Suprapubic skin (tissue), 4 donors: ENCODE results near the gene RSPRY1. TPM values are rescaled to one million over a fixed set of nuclear protein-coding genes. Genes with fewer than 3 reads are reported as not detected.

Experiments
- DNase-seq, 2 donors: peaks; one replicate each; pipeline ENCODE4 v3.0.0-alpha.2; 2019; ENCODE audit warnings: low spot score in 2 of 2
- H3K27ac ChIP-seq: fragments of 200-600 bp; sonication (generic); one replicate; pipeline ENCODE4 v1.5.1; 2019
- H3K27me3 ChIP-seq: fragments of 200-600 bp; sonication (generic); one replicate; pipeline ENCODE4 v1.5.1; 2019
- H3K36me3 ChIP-seq: fragments of 200-600 bp; sonication (generic); one replicate; pipeline ENCODE4 v1.5.1; 2019
- H3K4me1 ChIP-seq: fragments of 200-600 bp; sonication (generic); one replicate; pipeline ENCODE4 v1.5.1; 2019
- H3K4me3 ChIP-seq: fragments of 200-600 bp; sonication (generic); one replicate; pipeline ENCODE4 v1.5.1; 2019; ENCODE audit warnings: mild to moderate bottlenecking
- H3K9me3 ChIP-seq: fragments of 200-600 bp; sonication (generic); one replicate; pipeline ENCODE4 v1.5.1; 2019
- EP300 ChIP-seq: sonication (generic); formaldehyde crosslinking; IDR thresholded peaks from one replicate; pipeline ENCODE4 v1.6.1; 2017; ENCODE audit warnings: antibody characterized with exemption
- POLR2A ChIP-seq, 2 donors: fragments of 450-650 bp; IDR thresholded peaks; one replicate each; pipeline ENCODE4 v1.6.1; 2017; ENCODE audit warnings: antibody characterized with exemption in 2 of 2, mild to moderate bottlenecking in 2 of 2, moderate library complexity in 2 of 2
- POLR2AphosphoS5 ChIP-seq, 3 donors: sonication (generic); formaldehyde crosslinking; IDR thresholded peaks; one replicate each; pipeline ENCODE4 v1.6.1; 2017; ENCODE audit warnings: antibody characterized with exemption in 3 of 3
- WGBS: methylation state at CpG from one replicate; pipeline ENCODE4 v1.1.5; 2018; 5-methylcytosine and 5-hydroxymethylcytosine counted together
- total RNA-seq, 4 donors: library from RNA; depleted of rRNA; stranded (reverse); fragments of >200 nt; gene quantifications; one replicate each; pipeline ENCODE4 v1.1.0, GENCODE V29; 2016
- TF ChIP-seq, protein P1 (sequence below), 2 donors: fragments of 200-600 bp in 1 of 2; fragments of 450-650 bp in 1 of 2; sonication (generic) in 1 of 2; IDR thresholded peaks; one replicate each; pipeline ENCODE4 v1.5.1; 2016 to 2019; ENCODE audit warnings: antibody characterized with exemption in 2 of 2, mild to moderate bottlenecking in 1 of 2, moderate library complexity in 1 of 2

Gene RSPRY1
- total RNA-seq, 4 donors from 2014 or later: 16.3 to 48.3 (median 35.2) TPM

DNA sequence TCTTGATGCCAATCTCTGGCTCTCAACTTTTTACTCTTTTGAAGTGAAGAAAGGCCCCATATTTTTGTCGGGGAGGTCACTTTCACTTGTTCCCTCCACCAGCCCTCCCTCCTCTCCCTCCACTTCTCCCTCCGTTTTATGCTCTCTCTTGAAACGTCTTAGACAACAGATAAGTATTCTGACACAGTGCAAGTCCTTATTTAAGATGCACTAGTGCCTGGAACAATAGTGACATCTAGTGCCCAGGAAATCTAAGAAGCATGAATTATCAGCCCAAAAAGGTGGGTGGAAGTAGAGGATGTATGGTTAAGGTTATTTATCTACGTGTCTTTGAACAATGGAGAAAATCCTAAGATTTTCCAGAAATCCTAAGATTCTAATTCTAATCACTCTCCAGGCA is 18.2 kb upstream of the RSPRY1 start:
- DNase-seq: no peak
- H3K36me3 ChIP-seq: peaks cover 53% of the 10 kb centered on the region
- WGBS: 8% methylated on average over 4 of the region's 4 CpGs
- TF ChIP-seq EP300: no peak
- TF ChIP-seq POLR2A (IDR thresholded peaks at IDR 0.05): no peak
- TF ChIP-seq, protein P1, sequence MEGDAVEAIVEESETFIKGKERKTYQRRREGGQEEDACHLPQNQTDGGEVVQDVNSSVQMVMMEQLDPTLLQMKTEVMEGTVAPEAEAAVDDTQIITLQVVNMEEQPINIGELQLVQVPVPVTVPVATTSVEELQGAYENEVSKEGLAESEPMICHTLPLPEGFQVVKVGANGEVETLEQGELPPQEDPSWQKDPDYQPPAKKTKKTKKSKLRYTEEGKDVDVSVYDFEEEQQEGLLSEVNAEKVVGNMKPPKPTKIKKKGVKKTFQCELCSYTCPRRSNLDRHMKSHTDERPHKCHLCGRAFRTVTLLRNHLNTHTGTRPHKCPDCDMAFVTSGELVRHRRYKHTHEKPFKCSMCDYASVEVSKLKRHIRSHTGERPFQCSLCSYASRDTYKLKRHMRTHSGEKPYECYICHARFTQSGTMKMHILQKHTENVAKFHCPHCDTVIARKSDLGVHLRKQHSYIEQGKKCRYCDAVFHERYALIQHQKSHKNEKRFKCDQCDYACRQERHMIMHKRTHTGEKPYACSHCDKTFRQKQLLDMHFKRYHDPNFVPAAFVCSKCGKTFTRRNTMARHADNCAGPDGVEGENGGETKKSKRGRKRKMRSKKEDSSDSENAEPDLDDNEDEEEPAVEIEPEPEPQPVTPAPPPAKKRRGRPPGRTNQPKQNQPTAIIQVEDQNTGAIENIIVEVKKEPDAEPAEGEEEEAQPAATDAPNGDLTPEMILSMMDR (IDR thresholded peaks at IDR 0.05): peak; percentile 15 to 58
- no peaks in the 10 kb centered on the region for H3K9me3 ChIP-seq
- H3K4me1 ChIP-seq: peaks cover 20% of the 10 kb centered on the region
- H3K27ac ChIP-seq: no peak overlapping the region
- H3K4me3 ChIP-seq: no peak overlapping the region
- H3K27me3 ChIP-seq: no peaks in the 10 kb centered on the region

DNA sequence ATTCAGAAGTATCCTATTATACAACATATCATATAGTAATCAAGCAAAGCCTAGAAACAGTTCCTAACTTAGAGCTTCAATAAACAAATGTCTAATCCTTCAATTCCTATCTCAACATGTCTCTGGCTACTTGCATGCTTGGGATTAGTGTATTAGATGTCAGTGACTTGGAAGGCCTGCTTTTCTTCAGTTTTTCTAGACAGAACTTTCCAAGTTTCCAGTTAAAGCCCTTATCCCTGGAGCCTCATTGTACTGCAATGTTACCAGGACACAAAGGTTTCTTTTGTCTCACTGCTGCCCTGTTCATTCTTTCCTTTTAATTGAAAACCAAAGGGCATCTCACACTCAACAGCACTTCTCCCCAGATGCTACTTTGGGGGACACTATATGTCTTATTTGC is 16.8 kb upstream of the RSPRY1 start:
- TF ChIP-seq, protein P1 (IDR thresholded peaks at IDR 0.05): no peak
- no peak for TF ChIP-seq POLR2AphosphoS5 (IDR thresholded peaks at IDR 0.05)
- no peak for TF ChIP-seq POLR2A (IDR thresholded peaks at IDR 0.05)
- TF ChIP-seq EP300: no peak
- peaks cover 20% of the 10 kb centered on the region for H3K4me1 ChIP-seq
- no peak for DNase-seq
- peaks cover 46% of the 10 kb centered on the region for H3K36me3 ChIP-seq
- H3K9me3 ChIP-seq: no peaks in the 10 kb centered on the region
- no peak overlapping the region for H3K27ac ChIP-seq
- H3K27me3 ChIP-seq: no peaks in the 10 kb centered on the region
- no peak overlapping the region for H3K4me3 ChIP-seq

DNA sequence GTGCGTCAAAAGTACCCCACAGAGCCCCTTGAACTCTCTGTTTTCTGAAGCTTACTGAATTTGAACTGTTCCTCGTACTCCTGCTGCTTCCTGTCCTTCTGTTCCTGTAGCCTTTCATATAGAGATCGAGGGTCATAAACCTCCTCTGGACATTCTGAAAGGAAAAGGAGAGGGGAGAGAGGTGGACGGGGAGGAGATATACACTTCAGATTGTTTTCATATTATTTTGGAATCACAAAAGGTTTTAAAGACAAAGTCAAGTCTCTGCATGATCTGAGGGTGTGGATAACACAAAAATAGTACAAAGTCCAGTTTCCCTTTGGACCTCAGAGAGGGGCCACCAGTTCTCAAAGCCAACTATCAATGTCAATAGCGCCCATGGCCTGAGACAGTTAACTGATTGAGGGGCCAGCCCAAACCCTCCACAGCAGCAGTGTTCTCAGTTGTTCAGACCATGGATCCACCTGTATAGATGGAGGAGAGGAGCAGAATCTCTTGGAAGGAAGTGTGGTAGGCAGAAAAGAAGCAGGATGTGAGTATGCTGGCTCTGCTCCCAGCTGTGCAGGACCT is 13.3 kb upstream of the RSPRY1 start:
- H3K36me3 ChIP-seq: peaks cover 41% of the 10 kb centered on the region
- TF ChIP-seq EP300: no peak
- TF ChIP-seq, protein P1 (IDR thresholded peaks at IDR 0.05): no peak
- no peak for TF ChIP-seq POLR2AphosphoS5 (IDR thresholded peaks at IDR 0.05)
- TF ChIP-seq POLR2A (IDR thresholded peaks at IDR 0.05): no peak
- WGBS: 78% methylated on average over 5 of the region's 5 CpGs
- no peaks in the 10 kb centered on the region for H3K27me3 ChIP-seq
- no peak overlapping the region for H3K4me3 ChIP-seq
- H3K27ac ChIP-seq: no peak overlapping the region
- H3K4me1 ChIP-seq: peaks cover 4% of the 10 kb centered on the region
- DNase-seq: no peak
- H3K9me3 ChIP-seq: no peaks in the 10 kb centered on the region

DNA sequence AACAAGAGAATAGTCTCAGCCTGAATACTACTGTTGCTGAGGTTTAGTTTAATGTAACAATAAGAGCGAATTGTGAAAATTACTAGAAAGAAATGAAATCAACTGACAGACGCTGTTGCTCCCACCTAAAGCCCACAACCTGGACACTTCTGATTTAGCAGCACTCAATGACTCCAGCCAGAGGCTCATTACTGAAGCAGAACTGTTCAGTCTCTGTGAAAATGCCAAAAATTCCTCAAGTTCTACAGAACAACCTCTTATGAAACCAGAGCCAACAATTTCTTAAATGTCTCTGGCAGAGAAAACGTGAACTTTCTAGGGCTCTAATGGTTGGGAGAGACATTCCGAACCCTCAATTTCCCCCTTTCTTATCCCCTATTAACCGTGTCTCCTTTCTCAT is 10.2 kb upstream of the RSPRY1 start:
- Histone ChIP-seq H3K27ac (no peak overlapping the region), H3K4me3 (no peak overlapping the region), H3K27me3 (no peaks in the 10 kb centered on the region), H3K36me3 (peaks cover 29% of the 10 kb centered on the region), H3K4me1 (no peaks in the 10 kb centered on the region), H3K9me3 (no peaks in the 10 kb centered on the region)
- 79% methylated on average over 5 of the region's 5 CpGs for WGBS
- DNase-seq: no peak
- TF ChIP-seq, protein P1 (IDR thresholded peaks at IDR 0.05): no peak
- no peak for TF ChIP-seq POLR2A (IDR thresholded peaks at IDR 0.05)
- TF ChIP-seq POLR2AphosphoS5 (IDR thresholded peaks at IDR 0.05): no peak
- TF ChIP-seq EP300: no peak

DNA sequence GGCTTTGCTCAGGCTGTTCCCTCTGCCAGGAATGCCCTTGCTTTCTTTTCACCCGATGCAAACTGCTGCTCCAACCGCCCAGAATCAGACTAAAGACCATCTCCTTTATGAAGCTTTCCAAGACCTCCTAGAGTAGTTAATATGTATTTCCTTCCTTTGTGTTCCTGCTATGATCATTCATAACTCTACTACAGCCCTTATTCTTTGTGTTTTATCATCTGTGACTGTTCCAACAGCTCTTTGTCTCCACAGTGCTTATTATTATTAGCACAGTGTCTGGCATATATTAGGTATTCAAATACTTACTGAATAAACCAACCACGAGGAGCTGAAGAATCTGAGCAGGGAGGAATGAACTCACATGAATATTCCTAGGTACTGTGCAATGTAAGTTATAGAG is 7.9 kb upstream of the RSPRY1 start:
- Histone ChIP-seq H3K27ac (no peak overlapping the region), H3K27me3 (no peaks in the 10 kb centered on the region), H3K9me3 (no peaks in the 10 kb centered on the region), H3K4me1 (no peaks in the 10 kb centered on the region), H3K36me3 (peaks cover 6% of the 10 kb centered on the region), H3K4me3 (no peak overlapping the region)
- 64% methylated on average over 3 of the region's 3 CpGs for WGBS
- no peak for TF ChIP-seq POLR2AphosphoS5 (IDR thresholded peaks at IDR 0.05)
- no peak for TF ChIP-seq POLR2A (IDR thresholded peaks at IDR 0.05)
- TF ChIP-seq, protein P1 (IDR thresholded peaks at IDR 0.05): no peak
- TF ChIP-seq EP300: no peak
- no peak for DNase-seq
